ENCODE measurements around the gene MYO3B. TPM values are rescaled to one million over a fixed set of nuclear protein-coding genes. Genes with fewer than 3 reads are reported as not detected.
"Not testable (repeated sequence)": the region's sequence is repeated elsewhere in the genome, so short reads cannot be mapped to it uniquely, and the experiment has no call there.

The MYO3B gene
- total RNA-seq, 1 donor from 2014 or later = 0.05 TPM

GRCh38 chr2:170433448-170433847 lies 255.5 kb downstream of the MYO3B start:
- intact Hi-C loops (cut with DNase I) = no loop called here
- DNase-seq (ENCODE audit: low spot score) = no peak

- intact Hi-C loops (cut with DNase I); DNase-seq (ENCODE audit: low spot score): not testable (repeated sequence)
These were observed 256.4 kb downstream of the MYO3B start for GRCh38 chr2:170434396-170434795.

GRCh38 chr2:170434900-170435621 lies 257.1 kb downstream of the MYO3B start:
- intact Hi-C loops (cut with DNase I) = no loop called here
- no peak for DNase-seq (ENCODE audit: low spot score)

GRCh38 chr2:170436077-170436943 lies 258.4 kb downstream of the MYO3B start:
- intact Hi-C loops (cut with DNase I) = no loop called here
- DNase-seq (ENCODE audit: low spot score) = no peak

- no peak for DNase-seq (ENCODE audit: low spot score)
- intact Hi-C loops (cut with DNase I) = no loop called here
These were observed 268.1 kb downstream of the MYO3B start for GRCh38 chr2:170446078-170446477.

- intact Hi-C loops (cut with DNase I) = no loop called here
These were observed 271.1 kb downstream of the MYO3B start for GRCh38 chr2:170449034-170449433.

GRCh38 chr2:170454471-170455372 lies 276.8 kb downstream of the MYO3B start:
- intact Hi-C loops (cut with DNase I) = no loop called here
- no peak for DNase-seq (ENCODE audit: low spot score)

More at GRCh38 chr2:170449034-170449433, 271.1 kb downstream of the MYO3B start:
- DNase-seq (ENCODE audit: low spot score) = no peak

- no peak for DNase-seq (ENCODE audit: low spot score)
- intact Hi-C loops (cut with DNase I) = no loop called here
These were observed 277.9 kb downstream of the MYO3B start for GRCh38 chr2:170455617-170456426.

GRCh38 chr2:170456914-170457313 lies 279.0 kb downstream of the MYO3B start:
- intact Hi-C loops (cut with DNase I) = no loop called here
- DNase-seq (ENCODE audit: low spot score) = no peak

- intact Hi-C loops (cut with DNase I) = no loop called here
These were observed 279.8 kb downstream of the MYO3B start for GRCh38 chr2:170457742-170458141.

GRCh38 chr2:170461889-170462288 lies 283.9 kb downstream of the MYO3B start:
- intact Hi-C loops (cut with DNase I) = no loop called here
- no peak for DNase-seq (ENCODE audit: low spot score)

More at GRCh38 chr2:170457742-170458141, 279.8 kb downstream of the MYO3B start:
- no peak for DNase-seq (ENCODE audit: low spot score)

GRCh38 chr2:170462433-170463205 lies 284.7 kb downstream of the MYO3B start:
- no peak for DNase-seq (ENCODE audit: low spot score)
- intact Hi-C loops (cut with DNase I) = no loop called here

- DNase-seq (ENCODE audit: low spot score) = no peak
- intact Hi-C loops (cut with DNase I) = no loop called here
These were observed 285.2 kb downstream of the MYO3B start for GRCh38 chr2:170463206-170463537.

- no peak for DNase-seq (ENCODE audit: low spot score)
- intact Hi-C loops (cut with DNase I) = no loop called here
These were observed 286.3 kb downstream of the MYO3B start for GRCh38 chr2:170464268-170464667.

GRCh38 chr2:170465241-170465640 lies 287.3 kb downstream of the MYO3B start:
- no peak for DNase-seq (ENCODE audit: low spot score)
- intact Hi-C loops (cut with DNase I) = no loop called here

GRCh38 chr2:170466632-170467031 lies 288.7 kb downstream of the MYO3B start:
- DNase-seq (ENCODE audit: low spot score) = no peak
- intact Hi-C loops (cut with DNase I) = no loop called here

- no peak for DNase-seq (ENCODE audit: low spot score)
- intact Hi-C loops (cut with DNase I) = no loop called here
These were observed 289.8 kb downstream of the MYO3B start for GRCh38 chr2:170467568-170468422.
